Measurements from ENCODE around the gene ADORA2B.

- no peak for TF ChIP-seq POLR2A (IDR thresholded peaks at IDR 0.05)
- no peak for TF ChIP-seq CTCF (IDR thresholded peaks at IDR 0.05)
These were observed 8.2 kb downstream of the ADORA2B start for GRCh38 chr17:15952916-15953790.

All from right lobe of liver (tissue), 4 donors.